Immature natural killer cell (primary cell): Measurements from ENCODE around the gene FAM20C. TPM values are rescaled to one million over a fixed set of nuclear protein-coding genes. Genes with fewer than 3 reads are reported as not detected.

Experiments
- DNase-seq, 3 donors: peaks; one replicate each; pipeline ENCODE4 v3.0.0; 2022; ENCODE audit warnings: mixed read lengths in 1 of 3
- H3K27ac Mint-ChIP-seq, 6 donors: one replicate each; pipeline ENCODE4 v1.8.0; 2020; ENCODE audit warnings: mixed read lengths in 6 of 6, mild to moderate bottlenecking in 5 of 6, inconsistent platforms in 4 of 6, moderate library complexity in 3 of 6
- H3K27me3 Mint-ChIP-seq, 3 donors: one replicate each; pipeline ENCODE4 v1.8.0; 2020 to 2021; ENCODE audit warnings: low read depth in 3 of 3, mild to moderate bottlenecking in 3 of 3, mixed read lengths in 3 of 3, moderate library complexity in 3 of 3, inconsistent platforms in 1 of 3
- H3K36me3 Mint-ChIP-seq, 3 donors: one replicate each; pipeline ENCODE4 v1.8.0; 2020; ENCODE audit warnings: mixed read lengths in 3 of 3, inconsistent platforms in 2 of 3, mild to moderate bottlenecking in 2 of 3
- H3K4me1 Mint-ChIP-seq, 2 donors: one replicate each; pipeline ENCODE4 v1.8.0; 2020; ENCODE audit warnings: inconsistent platforms in 2 of 2, mild to moderate bottlenecking in 2 of 2, mixed read lengths in 2 of 2, moderate library complexity in 1 of 2
- H3K4me3 Mint-ChIP-seq, 5 donors: one replicate each; pipeline ENCODE4 v1.8.0; 2020; ENCODE audit warnings: mild to moderate bottlenecking in 5 of 5, mixed read lengths in 5 of 5, inconsistent platforms in 3 of 5, moderate library complexity in 3 of 5
- H3K9me3 Mint-ChIP-seq, 6 donors: one replicate each; pipeline ENCODE4 v1.8.0; 2020; ENCODE audit warnings: mild to moderate bottlenecking in 6 of 6, mixed read lengths in 6 of 6, inconsistent platforms in 4 of 6, moderate library complexity in 3 of 6
- polyA plus RNA-seq, 3 donors: library from polyadenylated mRNA; unstranded; fragments of 300-500 nt; fragmentation: Illumina TruSeq; gene quantifications; one replicate each; pipeline ENCODE4 v1.2.3, GENCODE V29; 2021

Gene FAM20C
- polyA plus RNA-seq, 3 donors from 2014 or later, result not detected

GRCh38 chr7:253581-254336, 61.4 kb downstream of the FAM20C start:
- H3K27me3 Mint-ChIP-seq, result peaks cover 0 to 1% (median 0%) of the 10 kb centered on the region in 3 donors
- no peaks in the 10 kb centered on the region for H3K9me3 Mint-ChIP-seq
- no peaks in the 10 kb centered on the region for H3K4me1 Mint-ChIP-seq
- no peaks in the 10 kb centered on the region for H3K36me3 Mint-ChIP-seq
- no peak for DNase-seq
- H3K4me3 Mint-ChIP-seq, result no peak overlapping the region
- no peak overlapping the region for H3K27ac Mint-ChIP-seq

- no peak for DNase-seq
- Mint-ChIP-seq H3K27ac (no peak overlapping the region), H3K4me1 (no peaks in the 10 kb centered on the region), H3K36me3 (no peaks in the 10 kb centered on the region), H3K9me3 (no peaks in the 10 kb centered on the region), H3K27me3 (peaks cover 0 to 3% (median 0%) of the 10 kb centered on the region in 3 donors), H3K4me3 (no peak overlapping the region)
Observed at GRCh38 chr7:254337-255037, 62.1 kb downstream of the FAM20C start.

GRCh38 chr7:255038-255435, 62.7 kb downstream of the FAM20C start:
- Mint-ChIP-seq H3K36me3 (no peaks in the 10 kb centered on the region), H3K4me3 (no peak overlapping the region), H3K27ac (no peak overlapping the region), H3K27me3 (peaks cover 0 to 3% (median 0%) of the 10 kb centered on the region in 3 donors), H3K9me3 (no peaks in the 10 kb centered on the region), H3K4me1 (no peaks in the 10 kb centered on the region)
- DNase-seq, result no peak

- peaks cover 0 to 3% (median 0%) of the 10 kb centered on the region in 3 donors for H3K27me3 Mint-ChIP-seq
- no peak for DNase-seq
- H3K4me1 Mint-ChIP-seq, result no peaks in the 10 kb centered on the region
- H3K36me3 Mint-ChIP-seq, result no peaks in the 10 kb centered on the region
- H3K9me3 Mint-ChIP-seq, result no peaks in the 10 kb centered on the region
- H3K27ac Mint-ChIP-seq, result no peak overlapping the region
- H3K4me3 Mint-ChIP-seq, result no peak overlapping the region
Observed at GRCh38 chr7:255721-256361, 63.5 kb downstream of the FAM20C start.

GRCh38 chr7:256461-256940, 64.1 kb downstream of the FAM20C start:
- Mint-ChIP-seq H3K36me3 (no peaks in the 10 kb centered on the region), H3K27ac (no peak overlapping the region), H3K9me3 (no peaks in the 10 kb centered on the region), H3K4me3 (no peak overlapping the region), H3K4me1 (no peaks in the 10 kb centered on the region), H3K27me3 (peaks cover 0 to 3% (median 0%) of the 10 kb centered on the region in 3 donors)
- DNase-seq, result no peak

- Mint-ChIP-seq H3K9me3 (peaks cover 0 to 3% (median 0%) of the 10 kb centered on the region in 6 donors), H3K27me3 (peaks cover 0 to 5% (median 0%) of the 10 kb centered on the region in 3 donors), H3K4me1 (peaks cover 0 to 2% of the 10 kb centered on the region in 2 donors), H3K27ac (no peak overlapping the region), H3K36me3 (no peaks in the 10 kb centered on the region), H3K4me3 (no peak overlapping the region)
- DNase-seq, result no peak
Observed at GRCh38 chr7:256981-257646, 64.7 kb downstream of the FAM20C start.

- no peak overlapping the region for H3K4me3 Mint-ChIP-seq
- no peaks in the 10 kb centered on the region for H3K36me3 Mint-ChIP-seq
- H3K4me1 Mint-ChIP-seq, result peaks cover 0 to 8% of the 10 kb centered on the region in 2 donors
- DNase-seq, result no peak
- H3K27ac Mint-ChIP-seq, result no peak overlapping the region
- peaks cover 0 to 8% (median 3%) of the 10 kb centered on the region in 3 donors for H3K27me3 Mint-ChIP-seq
- peaks cover 0 to 7% (median 0%) of the 10 kb centered on the region in 6 donors for H3K9me3 Mint-ChIP-seq
Observed at GRCh38 chr7:257647-257992, 65.2 kb downstream of the FAM20C start.

- no peaks in the 10 kb centered on the region for H3K36me3 Mint-ChIP-seq
- DNase-seq, result no peak
- no peak overlapping the region for H3K4me3 Mint-ChIP-seq
- peaks cover 0 to 7% (median 0%) of the 10 kb centered on the region in 6 donors for H3K9me3 Mint-ChIP-seq
- H3K4me1 Mint-ChIP-seq, result peaks cover 0 to 8% of the 10 kb centered on the region in 2 donors
- H3K27ac Mint-ChIP-seq, result no peak overlapping the region
- H3K27me3 Mint-ChIP-seq, result peaks cover 0 to 8% (median 3%) of the 10 kb centered on the region in 3 donors
Observed at GRCh38 chr7:258476-259190, 66.3 kb downstream of the FAM20C start.

- peaks cover 0 to 8% (median 3%) of the 10 kb centered on the region in 3 donors for H3K27me3 Mint-ChIP-seq
- H3K27ac Mint-ChIP-seq, result no peak overlapping the region
- H3K9me3 Mint-ChIP-seq, result peaks cover 0 to 7% (median 0%) of the 10 kb centered on the region in 6 donors
- H3K36me3 Mint-ChIP-seq, result no peaks in the 10 kb centered on the region
- H3K4me1 Mint-ChIP-seq, result peaks cover 0 to 8% of the 10 kb centered on the region in 2 donors
- no peak overlapping the region for H3K4me3 Mint-ChIP-seq
- DNase-seq, result no peak
Observed at GRCh38 chr7:259191-259505, 66.8 kb downstream of the FAM20C start.

- no peak overlapping the region for H3K4me3 Mint-ChIP-seq
- no peak for DNase-seq
- no peaks in the 10 kb centered on the region for H3K36me3 Mint-ChIP-seq
- peaks cover 0 to 8% (median 5%) of the 10 kb centered on the region in 3 donors for H3K27me3 Mint-ChIP-seq
- H3K9me3 Mint-ChIP-seq, result peaks cover 0 to 7% (median 0%) of the 10 kb centered on the region in 6 donors
- peaks cover 0 to 8% of the 10 kb centered on the region in 2 donors for H3K4me1 Mint-ChIP-seq
- no peak overlapping the region for H3K27ac Mint-ChIP-seq
Observed at GRCh38 chr7:259751-260405, 67.5 kb downstream of the FAM20C start.

GRCh38 chr7:260441-261281, 68.3 kb downstream of the FAM20C start:
- Mint-ChIP-seq H3K9me3 (peaks cover 0 to 7% (median 0%) of the 10 kb centered on the region in 6 donors), H3K36me3 (no peaks in the 10 kb centered on the region), H3K27me3 (peaks cover 3 to 8% (median 5%) of the 10 kb centered on the region in 3 donors), H3K4me1 (peaks cover 0 to 8% of the 10 kb centered on the region in 2 donors), H3K4me3 (no peak overlapping the region), H3K27ac (no peak overlapping the region)
- DNase-seq, result no peak
